Endothelial cell of umbilical vein (primary cell): ENCODE data around the gene POLR2J. TPM values are rescaled to one million over a fixed set of nuclear protein-coding genes. Genes with fewer than 3 reads are reported as not detected.

Experiments used
- BruUV-seq: library from RNA; stranded (reverse); fragments of 400-500 nt; replicated peaks from 2 replicates; lab custom pipeline; 2021; lab: Mats Ljungman, UMichigan
- CTCF ChIA-PET: fragments of 300-600, 350-600 bp; sonication (Branson Sonifier 250); formaldehyde crosslinking; loops from one replicate; lab custom pipeline; 2021; ENCODE audit warnings: antibody characterized with exemption, inconsistent platforms; lab: Charles Lee
- POLR2A ChIA-PET: fragments of 300-600, 350-600 bp; sonication (Branson Sonifier 250); formaldehyde crosslinking; loops from one replicate; lab custom pipeline; 2021; ENCODE audit warnings: antibody characterized with exemption, inconsistent platforms; lab: Charles Lee
- DNase-seq: peaks from one replicate; pipeline ENCODE4 v3.0.0-alpha.2; 2011; ENCODE audit warnings: low read depth, low spot score
- FAIRE-seq: peaks from 2 replicates; lab custom pipeline; 2011; peaks lifted over from hg19 to GRCh38; lab: Jason Lieb, UNC
- H2AFZ ChIP-seq: 2 replicates; pipeline ENCODE4 v1.6.0; 2012; ENCODE audit warnings: low read depth, low read length, control low read depth, inconsistent platforms
- H3K27ac ChIP-seq: 2 replicates; pipeline ENCODE4 v1.5.1; 2011; ENCODE audit warnings: low read depth, mild to moderate bottlenecking, control low read depth, low read length, moderate library complexity; ENCODE audit not compliant: insufficient read depth
- H3K27me3 ChIP-seq, 2 experiments: 2 replicates each; pipeline versions ENCODE4 v1.6.0 to v1.6.1; 2011; ENCODE audit warnings: low read length in 2 of 2, mixed read lengths in 1 of 2; ENCODE audit not compliant: control insufficient read depth in 2 of 2, insufficient read depth in 2 of 2
- H3K36me3 ChIP-seq, 2 experiments: 2 replicates in 1 of 2; 3 replicates in 1 of 2; pipeline ENCODE4 v1.5.1; 2011; ENCODE audit warnings: low read length in 2 of 2, mild to moderate bottlenecking in 1 of 2, moderate library complexity in 1 of 2; ENCODE audit not compliant: control insufficient read depth in 2 of 2, insufficient read depth in 2 of 2; ENCODE audit errors: extremely low read depth in 1 of 2
- H3K4me1 ChIP-seq: 3 replicates; pipeline ENCODE4 v1.5.1; 2011; ENCODE audit warnings: mild to moderate bottlenecking, low read length; ENCODE audit not compliant: control insufficient read depth, insufficient read depth; ENCODE audit errors: extremely low read depth
- H3K4me2 ChIP-seq: 2 replicates; pipeline ENCODE4 v1.6.1; 2011; ENCODE audit warnings: low read length, control low read depth, mixed read lengths; ENCODE audit not compliant: insufficient read depth
- H3K4me3 ChIP-seq, 3 experiments: fragments of 200-600 bp in 1 of 3; sonication (generic), shearing (Covaris generic) in 1 of 3; replicated peaks in 1 of 3; 2 replicates each; pipeline ENCODE4 v1.5.1; 2011 to 2016; ENCODE audit warnings: control low read depth in 3 of 3, low read length in 3 of 3, mild to moderate bottlenecking in 2 of 3, inconsistent platforms in 1 of 3, low read depth in 1 of 3, moderate library complexity in 1 of 3; ENCODE audit not compliant: insufficient read depth in 1 of 3
- H3K79me2 ChIP-seq: 2 replicates; pipeline ENCODE4 v1.6.0; 2012; ENCODE audit warnings: low read length, inconsistent platforms; ENCODE audit not compliant: control insufficient read depth, insufficient read depth
- H3K9ac ChIP-seq: replicated peaks from 2 replicates; pipeline ENCODE3; 2011; ENCODE audit warnings: low read length, control low read depth; ENCODE audit not compliant: insufficient read depth; ENCODE audit errors: extremely low read depth
- H3K9me1 ChIP-seq: replicated peaks from 3 replicates; pipeline ENCODE4 v1.6.0; 2011; ENCODE audit warnings: mild to moderate bottlenecking, low read length; ENCODE audit not compliant: control insufficient read depth, insufficient read depth; ENCODE audit errors: extremely low read depth
- H3K9me3 ChIP-seq: replicated peaks from 2 replicates; pipeline ENCODE4 v1.5.1; 2012; ENCODE audit warnings: low read length, inconsistent platforms; ENCODE audit not compliant: control insufficient read depth, insufficient read depth
- H4K20me1 ChIP-seq: replicated peaks from 2 replicates; pipeline ENCODE3; 2011; ENCODE audit warnings: mild to moderate bottlenecking, low read length; ENCODE audit not compliant: control insufficient read depth, insufficient read depth; ENCODE audit errors: extremely low read depth
- EZH2 ChIP-seq: IDR thresholded peaks from 2 replicates; pipeline ENCODE4 v1.6.1; 2012; ENCODE audit warnings: borderline replicate concordance, low read depth, mild to moderate bottlenecking, moderate library complexity, low read length, inconsistent platforms; ENCODE audit not compliant: severe bottlenecking
- FOS ChIP-seq: IDR thresholded peaks from 2 replicates; pipeline ENCODE4 v1.6.1; 2011; ENCODE audit warnings: mild to moderate bottlenecking, low read length, moderate library complexity, borderline replicate concordance; ENCODE audit not compliant: insufficient read depth
- GATA2 ChIP-seq: IDR thresholded peaks from 2 replicates; pipeline ENCODE4 v1.7.0; 2011; ENCODE audit warnings: low read depth, mild to moderate bottlenecking, moderate library complexity, mixed read lengths, low read length; ENCODE audit not compliant: insufficient read length, insufficient read depth
- JUN ChIP-seq: IDR thresholded peaks from 2 replicates; pipeline ENCODE4 v1.6.1; 2011; ENCODE audit warnings: borderline replicate concordance, low read depth; ENCODE audit not compliant: insufficient read length, insufficient read depth
- MAX ChIP-seq: IDR thresholded peaks from 2 replicates; pipeline ENCODE4 v1.6.1; 2011; ENCODE audit not compliant: insufficient read depth, insufficient read length
- MYC ChIP-seq: IDR thresholded peaks from one replicate; pipeline ENCODE4 v1.6.1; 2011; ENCODE audit warnings: mild to moderate bottlenecking, low read depth, low read length
- POLR2A ChIP-seq: IDR thresholded peaks from 2 replicates; pipeline ENCODE4 v1.6.1; 2012; ENCODE audit warnings: low read depth, mild to moderate bottlenecking, control low read depth, low read length
- POLR2AphosphoS5 ChIP-seq: IDR thresholded peaks from 2 replicates; pipeline ENCODE4 v1.6.1; 2012; ENCODE audit warnings: low read depth, mild to moderate bottlenecking, control low read depth, low read length, moderate library complexity; ENCODE audit not compliant: insufficient read depth
- dilution Hi-C: fragments of 300-500 bp; cut with MboI; formaldehyde crosslinking; loops from one replicate; pipeline ENCODE4 v1.15.0; 2019; ENCODE audit warnings: low sequenced_read_pairs; ENCODE audit not compliant: extremely low pct_ligation_motif_present
- intact Hi-C: fragments of 100-400 bp; cut with micrococcal nuclease; formaldehyde crosslinking; loops from one replicate; pipeline ENCODE4 v1.10.0; 2022
- polyA plus RNA-seq, 4 experiments: library from polyadenylated mRNA; depleted of rRNA in 3 of 4; stranded (reverse) in 3 of 4; unstranded in 1 of 4; fragments of >200 nt; gene quantifications; 2 replicates each; pipeline versions ENCODE4 v1.2.1 to v1.2.3, GENCODE V29; 2011 to 2012; ENCODE audit warnings: missing spikeins in 1 of 4
- total RNA-seq: library from RNA; stranded (reverse); gene quantifications from 2 replicates; pipeline ENCODE4 v1.2.3, GENCODE V29; 2021
- TF ChIP-seq, protein P1 (sequence below), 2 donors: IDR thresholded peaks; 1 replicate in 1 of 2; 2 replicates in 1 of 2; pipeline ENCODE4 v1.5.1; 2011; ENCODE audit warnings: low read length in 2 of 2, mild to moderate bottlenecking in 2 of 2, moderate library complexity in 2 of 2, control low read depth in 1 of 2, inconsistent platforms in 1 of 2, low read depth in 1 of 2; ENCODE audit not compliant: insufficient read depth in 1 of 2; ENCODE audit errors: extremely low read depth in 1 of 2

Gene POLR2J
- total and polyA plus RNA-seq, 2 donors (not counting 3 experiments of a cell fraction or from before 2014, with no cell fraction given), result 48.7 to 93.6 TPM

- H3K9me1 ChIP-seq, result no peaks in the 10 kb centered on the region
- H3K4me1 ChIP-seq, result no peaks in the 10 kb centered on the region
- H3K27ac ChIP-seq, result no peak overlapping the region
- no peak overlapping the region for H2AFZ ChIP-seq
- TF ChIP-seq POLR2AphosphoS5 (no peak), JUN (no peak), FOS (no peak), POLR2A (no peak), MAX (no peak), EZH2 (no peak), GATA2 (no peak), MYC (no peak)
- TF ChIP-seq, protein P1, sequence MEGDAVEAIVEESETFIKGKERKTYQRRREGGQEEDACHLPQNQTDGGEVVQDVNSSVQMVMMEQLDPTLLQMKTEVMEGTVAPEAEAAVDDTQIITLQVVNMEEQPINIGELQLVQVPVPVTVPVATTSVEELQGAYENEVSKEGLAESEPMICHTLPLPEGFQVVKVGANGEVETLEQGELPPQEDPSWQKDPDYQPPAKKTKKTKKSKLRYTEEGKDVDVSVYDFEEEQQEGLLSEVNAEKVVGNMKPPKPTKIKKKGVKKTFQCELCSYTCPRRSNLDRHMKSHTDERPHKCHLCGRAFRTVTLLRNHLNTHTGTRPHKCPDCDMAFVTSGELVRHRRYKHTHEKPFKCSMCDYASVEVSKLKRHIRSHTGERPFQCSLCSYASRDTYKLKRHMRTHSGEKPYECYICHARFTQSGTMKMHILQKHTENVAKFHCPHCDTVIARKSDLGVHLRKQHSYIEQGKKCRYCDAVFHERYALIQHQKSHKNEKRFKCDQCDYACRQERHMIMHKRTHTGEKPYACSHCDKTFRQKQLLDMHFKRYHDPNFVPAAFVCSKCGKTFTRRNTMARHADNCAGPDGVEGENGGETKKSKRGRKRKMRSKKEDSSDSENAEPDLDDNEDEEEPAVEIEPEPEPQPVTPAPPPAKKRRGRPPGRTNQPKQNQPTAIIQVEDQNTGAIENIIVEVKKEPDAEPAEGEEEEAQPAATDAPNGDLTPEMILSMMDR (IDR thresholded peaks at IDR 0.05; ENCODE audit: extremely low read depth in 1 of 2, insufficient read depth in 1 of 2, low read depth in 1 of 2, low read length in 2 of 2), result no peak
- DNase-seq, result no peak
- H3K79me2 ChIP-seq, result no peaks in the 10 kb centered on the region
- POLR2A ChIA-PET, result no interaction called here
- H3K9ac ChIP-seq, result no peak overlapping the region
- H3K36me3 ChIP-seq, result peaks cover 0 to 23% of the 10 kb centered on the region in 2 experiments
- H4K20me1 ChIP-seq, result no peaks in the 10 kb centered on the region
- H3K4me2 ChIP-seq, result no peak overlapping the region
- no peaks in the 10 kb centered on the region for H3K9me3 ChIP-seq
- dilution Hi-C loops (no loop called here), intact Hi-C loops (loop anchor here (2.0 kb wide), 1 partner anchor 20 kb away; no protein-coding TSS in a partner anchor)
- CTCF ChIA-PET, result interaction anchor here (1.2 kb wide), 1 partner anchor 12 kb away, joined by 4 read pairs; no protein-coding TSS in a partner anchor
- no peak for FAIRE-seq
- H3K4me3 ChIP-seq, result no peak overlapping the region
- no peaks in the 10 kb centered on the region for H3K27me3 ChIP-seq
- BruUV-seq, result no TSS peak
Measured at GRCh38 chr7:102424787-102425218, 53.9 kb downstream of the POLR2J start.
